Stimulated activated CD4-positive, alpha-beta T cell treated with anti-CD3 and anti-CD28 coated beads, TNF-alpha, amount 100 ng/mL, for 4 hours (primary cell): ENCODE data around the gene ARHGAP30.
A peak's percentile ranks its signal among the peaks of the same experiment; 100 is the strongest.
"Not testable (repeated sequence)": the region's sequence is repeated elsewhere in the genome, so short reads cannot be mapped to it uniquely, and the experiment has no call there.

Experiments
- DNase-seq, 3 experiments: peaks; one replicate each; pipeline ENCODE4 v3.0.0-alpha.2; 2020; ENCODE audit warnings: low read depth in 3 of 3

The ARHGAP30 gene

GRCh38 chr1:161039546-161039945 lies 30.1 kb downstream of the ARHGAP30 start:
- no peak for DNase-seq

DNA sequence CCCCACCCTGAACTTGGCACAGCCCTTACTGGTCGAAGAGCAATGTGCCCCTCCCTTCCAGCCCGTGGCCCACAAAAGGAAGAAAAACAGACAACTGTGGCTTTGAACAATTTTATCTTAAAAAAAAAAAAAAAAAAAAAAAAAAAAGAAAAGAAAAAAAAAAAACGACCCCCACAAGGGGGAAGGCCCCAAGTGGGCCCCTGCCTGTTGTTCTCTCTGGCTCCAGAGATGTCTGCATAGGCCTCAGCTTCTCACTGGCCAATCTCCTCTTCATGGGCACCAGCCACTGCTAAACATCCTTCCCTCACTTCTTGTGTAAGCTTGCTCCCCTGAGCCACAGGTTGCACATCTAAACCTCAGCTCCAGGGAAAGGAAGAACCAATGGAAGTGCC lies 30.5 kb downstream of the ARHGAP30 start:
- DNase-seq = no peak

DNA sequence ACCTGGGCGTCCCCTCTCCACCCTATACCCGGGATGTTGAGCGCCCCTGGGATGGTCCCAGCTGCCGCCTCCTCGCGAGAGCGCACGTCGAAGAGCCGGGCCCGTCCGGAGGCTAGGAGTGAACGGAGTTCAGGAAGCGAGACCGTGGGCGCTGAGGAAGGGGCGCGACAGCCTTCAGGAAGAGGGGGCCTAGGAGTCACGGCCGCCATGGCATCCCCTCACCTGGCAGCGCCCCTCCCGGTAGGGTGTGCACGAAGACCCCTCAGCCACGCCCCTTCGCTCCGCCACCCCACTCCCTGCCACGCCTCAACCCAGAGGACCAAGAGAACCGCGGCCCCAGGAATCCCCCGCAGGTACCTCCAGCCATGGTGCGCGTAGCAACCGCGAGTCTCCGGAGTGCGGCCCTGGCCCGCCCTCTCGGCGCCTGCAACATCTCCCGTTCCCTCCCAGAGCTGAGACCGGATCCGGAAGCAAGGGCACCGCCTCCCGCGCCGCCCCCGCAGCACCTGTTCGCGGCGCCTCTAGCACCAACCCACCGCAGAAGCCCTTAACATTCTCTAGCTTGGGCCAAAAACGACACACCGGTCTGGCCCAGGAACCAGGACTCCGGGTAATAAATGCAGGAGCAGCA lies 31.1 kb downstream of the ARHGAP30 start, which contains the start of gene TSTD1:
Gene TSTD1 (minus strand): TSS at position 442 of the 631 bp plus-strand sequence. CDS start 75 bp downstream, at position 367.
- DNase-seq = peak; percentile 73 to 80 (median 77)

DNA sequence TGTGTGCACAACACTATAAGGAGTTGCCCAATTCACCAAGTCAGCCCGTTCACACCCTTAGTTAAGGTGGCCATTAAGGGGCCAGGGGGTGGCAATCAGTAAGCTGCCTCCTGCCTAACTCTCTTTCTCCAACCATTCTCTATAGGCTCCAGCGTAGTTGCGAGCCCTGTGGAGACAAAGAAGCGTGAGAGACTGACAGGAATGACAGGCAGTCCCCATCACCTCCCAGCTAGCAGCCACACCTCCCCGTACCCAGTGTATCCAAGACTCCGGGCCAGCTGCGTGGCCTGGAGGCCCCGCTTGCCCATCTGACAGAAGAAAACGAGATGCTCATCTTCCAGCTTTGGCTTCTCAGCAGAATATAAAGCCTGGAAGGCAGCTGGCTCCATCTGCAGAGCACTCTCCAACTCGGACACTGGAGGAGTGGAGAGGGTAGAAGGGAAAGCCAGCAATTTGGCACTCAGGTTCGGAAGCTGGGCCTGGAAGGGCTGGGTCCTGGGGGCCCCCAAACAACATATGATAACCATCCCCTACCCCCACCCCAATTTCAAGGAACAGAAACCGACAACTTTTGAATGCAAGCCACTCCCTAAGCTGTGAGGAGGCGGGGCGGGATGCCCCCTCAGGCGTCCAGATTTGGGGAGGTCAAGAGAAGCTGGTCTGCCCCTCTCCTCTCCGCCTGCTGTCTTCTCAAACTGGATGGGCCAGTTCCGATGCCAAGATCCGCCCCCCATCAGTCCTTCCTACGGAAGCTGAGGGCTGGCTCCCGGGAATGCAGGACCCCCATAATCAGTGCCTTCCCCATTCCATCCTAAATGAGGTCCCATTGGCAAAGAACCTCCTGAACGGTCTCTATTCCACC lies 31.8 kb downstream of the ARHGAP30 start:
- no peak for DNase-seq

DNA sequence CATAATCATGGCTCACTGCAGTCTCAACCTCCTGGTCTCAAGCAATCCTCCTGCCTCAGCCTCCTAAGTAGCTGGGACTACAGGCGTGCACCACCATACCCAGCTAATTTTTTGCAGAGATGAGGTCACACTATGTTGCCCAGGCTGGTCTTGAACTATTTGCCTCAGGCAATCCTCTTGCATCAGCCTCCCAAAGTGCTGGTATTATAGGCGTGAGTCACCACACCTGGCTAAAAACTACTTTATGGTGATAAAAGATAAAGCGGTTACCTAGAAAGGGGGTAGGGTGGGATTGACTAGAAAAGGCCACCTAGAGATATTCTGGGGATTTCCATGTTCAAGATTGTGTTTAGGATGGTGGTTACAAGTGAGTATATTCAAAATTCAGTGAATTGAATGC lies 35.9 kb downstream of the ARHGAP30 start:
- DNase-seq = no peak

GRCh38 chr1:161032409-161032808 lies 37.3 kb downstream of the ARHGAP30 start:
- DNase-seq = no peak

- DNase-seq = no peak
Measured at GRCh38 chr1:161031874-161032273, 37.8 kb downstream of the ARHGAP30 start.

GRCh38 chr1:161029466-161029865 lies 40.2 kb downstream of the ARHGAP30 start:
- not testable (repeated sequence) for DNase-seq

- DNase-seq = not testable (repeated sequence)
Measured at GRCh38 chr1:161026954-161027353, 42.7 kb downstream of the ARHGAP30 start.

DNA sequence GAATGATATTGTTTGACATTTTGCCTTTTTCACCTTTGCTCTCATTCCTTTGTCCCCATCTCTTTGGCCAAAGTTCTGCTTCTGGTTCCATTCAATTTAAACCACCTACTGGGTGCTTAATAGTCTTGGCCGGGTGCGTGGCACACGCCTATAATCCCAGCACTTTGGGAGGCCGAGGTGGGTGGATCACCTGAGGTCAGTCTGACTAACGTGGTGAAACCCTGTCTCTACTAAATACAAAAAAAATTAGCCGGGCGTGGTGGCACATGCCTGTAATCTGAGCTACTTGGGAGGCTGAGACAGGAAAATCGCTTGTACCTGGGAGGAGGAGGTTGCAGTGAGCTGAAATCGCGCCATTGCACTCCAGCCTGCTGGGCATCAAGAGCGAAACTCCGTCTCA lies 47.3 kb downstream of the ARHGAP30 start:
- DNase-seq = not testable (repeated sequence)

- DNase-seq = no peak
Measured at GRCh38 chr1:161021970-161022353, 47.7 kb downstream of the ARHGAP30 start.

GRCh38 chr1:161021165-161021969 lies 48.3 kb downstream of the ARHGAP30 start:
- peak; percentile 66 to 81 (median 80) for DNase-seq

GRCh38 chr1:161020509-161021164 lies 49.1 kb downstream of the ARHGAP30 start, which contains the start of gene F11R:
F11R (minus strand) TSS chr1:161021152; CDS start chr1:161021073, 79 bp downstream.
- no peak for DNase-seq

GRCh38 chr1:161019751-161020495 lies 49.8 kb downstream of the ARHGAP30 start:
- no peak for DNase-seq

DNA sequence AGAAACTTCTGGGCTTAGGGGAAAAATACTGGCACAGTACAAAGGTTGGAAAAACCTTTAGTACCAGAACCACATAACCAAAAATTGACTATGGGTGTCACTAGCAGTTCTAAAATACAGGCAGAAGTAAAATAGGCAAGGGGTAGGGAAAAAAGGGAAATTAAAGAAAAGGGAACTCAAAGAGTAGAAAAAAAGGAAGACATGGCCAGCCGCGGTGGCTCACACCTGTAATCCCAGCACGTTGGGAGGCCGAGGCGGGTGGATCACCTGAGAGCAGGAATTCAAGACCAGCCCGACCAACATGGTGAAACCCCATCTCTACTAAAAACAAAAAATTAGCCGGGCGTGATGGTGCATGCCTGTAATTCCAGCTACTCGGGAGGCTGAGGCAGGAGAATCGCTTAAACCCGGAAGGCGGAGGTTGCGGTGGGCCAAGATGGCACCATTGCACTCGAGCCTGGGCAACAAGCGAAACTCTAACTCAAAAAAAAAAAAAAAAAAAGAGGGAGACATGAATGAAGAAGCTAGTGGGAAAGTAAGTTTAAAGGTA lies 50.5 kb downstream of the ARHGAP30 start:
- DNase-seq = not testable (repeated sequence)

DNA sequence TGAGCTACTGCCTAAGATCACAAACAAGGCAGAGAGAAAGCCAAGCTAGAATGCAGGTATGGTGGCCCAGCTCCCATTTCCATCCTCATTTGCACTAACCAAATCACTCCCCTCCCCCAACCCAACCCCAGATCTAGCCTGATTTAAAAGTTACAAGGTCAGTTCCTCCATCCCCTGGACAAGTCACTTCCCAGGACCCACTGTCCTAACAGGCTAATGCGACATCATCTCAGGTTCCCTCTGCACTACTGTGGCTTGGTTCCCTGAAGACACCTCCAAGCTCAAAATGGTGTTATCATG lies 51.1 kb downstream of the ARHGAP30 start:
- DNase-seq = no peak

DNA sequence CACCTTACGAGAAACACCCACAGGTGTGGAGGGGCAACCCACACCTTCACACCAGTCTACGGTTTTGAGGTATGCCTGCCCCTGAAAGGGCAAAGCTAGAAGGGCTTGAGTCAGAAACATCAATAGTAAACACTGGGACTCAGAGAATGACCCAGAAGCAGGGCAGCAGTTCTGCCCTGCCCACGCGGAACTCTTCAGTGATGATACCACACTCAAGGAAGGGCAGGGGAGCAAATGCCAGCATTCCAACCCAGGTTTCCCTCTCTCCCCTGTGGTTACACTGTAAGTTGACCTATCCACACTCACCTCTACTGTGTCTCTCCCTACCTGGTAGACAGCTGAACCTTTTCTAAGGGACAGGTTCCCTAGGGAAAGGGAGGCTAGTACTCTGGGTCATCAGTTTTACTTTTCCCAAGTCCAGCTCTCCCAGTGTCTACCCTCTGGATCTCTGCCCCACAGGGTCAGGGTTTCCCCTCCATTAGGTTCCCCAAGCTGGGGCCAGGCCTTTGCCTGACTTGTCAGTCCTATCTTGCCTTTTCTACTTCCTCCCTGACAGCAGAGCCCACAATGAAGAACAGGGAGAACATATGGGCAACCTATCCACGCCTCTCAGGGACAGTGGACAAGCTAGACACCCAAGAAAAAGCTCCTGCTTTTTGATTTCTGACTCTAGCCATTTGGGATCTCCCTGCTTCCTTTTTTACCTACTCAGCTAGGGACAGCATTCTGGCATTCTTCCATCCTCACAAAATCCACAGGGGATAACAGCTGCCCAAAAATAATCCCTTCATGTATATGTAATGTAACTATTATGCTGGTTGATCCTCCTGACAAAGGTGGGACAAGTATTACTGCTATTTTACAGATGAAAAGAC lies 51.7 kb downstream of the ARHGAP30 start:
- DNase-seq = no peak

- not testable (repeated sequence) for DNase-seq
Measured at GRCh38 chr1:161017181-161017580, 52.5 kb downstream of the ARHGAP30 start.

DNA sequence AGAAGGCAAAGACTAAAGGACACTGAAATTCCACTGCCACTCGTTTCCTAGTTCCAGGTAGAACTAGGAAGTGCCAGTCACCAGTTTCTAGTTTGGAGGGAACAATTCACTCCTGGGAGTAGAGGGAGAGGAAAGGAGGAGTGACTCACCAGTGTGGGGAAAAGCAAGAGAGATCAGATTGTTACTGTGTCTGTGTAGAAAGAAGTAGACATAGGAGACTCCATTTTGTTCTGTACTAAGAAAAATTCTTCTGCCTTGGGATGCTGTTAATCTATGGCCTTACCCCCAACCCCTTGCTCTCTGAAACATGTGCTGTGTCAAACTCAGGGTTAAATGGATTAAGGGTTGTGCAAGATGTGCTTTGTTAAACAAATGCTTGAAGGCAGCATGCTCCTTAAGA lies 53.0 kb downstream of the ARHGAP30 start:
- DNase-seq = not testable (repeated sequence)
